T-cell (primary cell): Measurements from ENCODE around the gene MYBPHL. TPM values are rescaled to one million over a fixed set of nuclear protein-coding genes. Genes with fewer than 3 reads are reported as not detected.

Experiments used
- ATAC-seq, 4 experiments: fragments of 200-7000 bp in 3 of 4; fragments of 150-1000 bp in 1 of 4; cut with Tn5 transposase; replicated peaks in 1 of 4; 1 replicate in 3 of 4; 2 replicates in 1 of 4; pipeline ENCODE4 v1.10.0; 2021; ENCODE audit warnings: moderate library complexity in 3 of 4, mild to moderate bottlenecking in 2 of 4, moderate number of reproducible peaks in 1 of 4
- CTCF ChIA-PET, 2 donors: fragments of 300-600 bp; sonication (Branson Sonifier 250); formaldehyde crosslinking; loops; one replicate each; lab custom pipeline; 2022; ENCODE audit warnings: antibody characterized with exemption in 2 of 2; lab: Charles Lee
- POLR2A ChIA-PET, 2 donors: fragments of 300-600 bp; sonication (Branson Sonifier 250); formaldehyde crosslinking; loops; one replicate each; lab custom pipeline; 2022; ENCODE audit warnings: antibody characterized with exemption in 2 of 2; lab: Charles Lee
- DNase-seq, 35 experiments: peaks; one replicate each; pipeline versions ENCODE4 v3.0.0 to v3.0.0-alpha.2; 2013 to 2023
- H3K27ac ChIP-seq: one replicate; pipeline ENCODE4 v1.5.1; 2013; ENCODE audit warnings: low read length
- H3K27me3 ChIP-seq, 2 experiments: replicated peaks in 1 of 2; 1 replicate in 1 of 2; 2 replicates in 1 of 2; pipeline versions ENCODE4 v1.6.1 to v1.7.0; 2013; ENCODE audit warnings: low read length in 1 of 2, mixed read lengths in 1 of 2; ENCODE audit not compliant: control insufficient read depth in 2 of 2, insufficient read depth in 2 of 2; ENCODE audit errors: extremely low read depth in 1 of 2
- H3K36me3 ChIP-seq, 2 donors: 1 replicate in 1 of 2; 2 replicates in 1 of 2; pipeline versions ENCODE4 v1.6.1 to v1.7.0; 2013; ENCODE audit warnings: low read length in 1 of 2; ENCODE audit not compliant: control insufficient read depth in 2 of 2, insufficient read depth in 1 of 2; ENCODE audit errors: extremely low read depth in 1 of 2
- H3K4me1 ChIP-seq, 2 experiments: 1 replicate in 1 of 2; 2 replicates in 1 of 2; pipeline versions ENCODE4 v1.6.1 to v1.7.0; 2013; ENCODE audit warnings: low read length in 2 of 2, mixed read lengths in 1 of 2; ENCODE audit not compliant: insufficient read depth in 2 of 2, control insufficient read depth in 1 of 2; ENCODE audit errors: extremely low read depth in 1 of 2
- H3K4me3 ChIP-seq, 2 donors: 1 replicate in 1 of 2; 2 replicates in 1 of 2; pipeline versions ENCODE4 v1.5.1 to v1.7.0; 2013; ENCODE audit warnings: mild to moderate bottlenecking in 2 of 2, low read length in 1 of 2, moderate library complexity in 1 of 2; ENCODE audit not compliant: control insufficient read depth in 1 of 2; ENCODE audit errors: extremely low read depth in 1 of 2
- H3K9me3 ChIP-seq: 2 replicates; pipeline ENCODE4 v1.7.0; 2013
- H3K27ac Mint-ChIP-seq, 2 donors: one replicate each; pipeline ENCODE4 v1.8.0; 2020 to 2021; ENCODE audit warnings: mild to moderate bottlenecking in 2 of 2, mixed read lengths in 2 of 2
- H3K27me3 Mint-ChIP-seq, 2 donors: one replicate each; pipeline ENCODE4 v1.8.0; 2021 to 2022; ENCODE audit warnings: mixed read lengths in 2 of 2
- H3K36me3 Mint-ChIP-seq: one replicate; pipeline ENCODE4 v1.8.0; 2021; ENCODE audit warnings: mixed read lengths
- H3K4me1 Mint-ChIP-seq, 3 donors: one replicate each; pipeline ENCODE4 v1.8.0; 2020 to 2022; ENCODE audit warnings: mixed read lengths in 3 of 3, mild to moderate bottlenecking in 1 of 3
- H3K4me3 Mint-ChIP-seq, 3 donors: one replicate each; pipeline ENCODE4 v1.8.0; 2020 to 2022; ENCODE audit warnings: mild to moderate bottlenecking in 3 of 3, mixed read lengths in 3 of 3, moderate library complexity in 3 of 3
- H3K9me3 Mint-ChIP-seq, 3 donors: one replicate each; pipeline ENCODE4 v1.8.0; 2020 to 2022; ENCODE audit warnings: mixed read lengths in 3 of 3
- WGBS: methylation state at CpG from one replicate; pipeline ENCODE4 v1.1.5; 2013; ENCODE audit warnings: missing lambda C conversion rate; ENCODE audit not compliant: insufficient coverage; 5-methylcytosine and 5-hydroxymethylcytosine counted together
- total RNA-seq, 35 experiments: library from RNA in 6 of 35; stranded (reverse) in 6 of 35; fragments of 120-200 nt in 1 of 35; gene quantifications; one replicate each; pipeline versions ENCODE4 v1.2.1 to v1.2.4 and lab custom pipeline; 2013 to 2026

MYBPHL gene
- total RNA-seq, 5 donors from 2014 or later (not counting 1 experiment from before 2014, with no cell fraction given) = not detected

- 58% methylated on average over 4 of the region's 7 CpGs for WGBS
- ChIA-PET POLR2A (no interaction called here), CTCF (no interaction called here)
- H3K36me3 ChIP-seq = peaks cover 0 to 4% of the 10 kb centered on the region in 2 donors
- Mint-ChIP-seq H3K27me3 (no peaks in the 10 kb centered on the region), H3K36me3 (no peaks in the 10 kb centered on the region), H3K9me3 (no peaks in the 10 kb centered on the region), H3K27ac (no peak overlapping the region), H3K4me3 (no peak overlapping the region), H3K4me1 (peaks cover 3 to 18% (median 17%) of the 10 kb centered on the region in 3 donors)
- DNase-seq (no peak), ATAC-seq (no peak)
- H3K4me1 ChIP-seq = peaks cover 0 to 21% of the 10 kb centered on the region in 2 experiments
- no peak overlapping the region for H3K27ac ChIP-seq
- peaks cover 0 to 2% of the 10 kb centered on the region in 2 experiments for H3K27me3 ChIP-seq
- no peak overlapping the region for H3K4me3 ChIP-seq
- H3K9me3 ChIP-seq = no peaks in the 10 kb centered on the region
Observed at GRCh38 chr1:109256085-109256484, 50.7 kb downstream of the MYBPHL start.

GRCh38 chr1:109255678-109256077 is 51.1 kb downstream of the MYBPHL start:
- H3K27me3 ChIP-seq = peaks cover 0 to 6% of the 10 kb centered on the region in 2 experiments
- WGBS = no CpG with 5 or more reads among the region's 5 CpGs
- Mint-ChIP-seq H3K27me3 (no peaks in the 10 kb centered on the region), H3K4me1 (peaks cover 3 to 22% (median 18%) of the 10 kb centered on the region in 3 donors), H3K36me3 (no peaks in the 10 kb centered on the region), H3K9me3 (no peaks in the 10 kb centered on the region), H3K27ac (no peak overlapping the region), H3K4me3 (no peak overlapping the region)
- H3K9me3 ChIP-seq = no peaks in the 10 kb centered on the region
- H3K27ac ChIP-seq = no peak overlapping the region
- no peak for DNase-seq
- H3K4me3 ChIP-seq = no peak overlapping the region
- H3K4me1 ChIP-seq = peaks cover 0 to 25% of the 10 kb centered on the region in 2 experiments
- ATAC-seq = no peak
- ChIA-PET POLR2A (no interaction called here), CTCF (no interaction called here)
- peaks cover 0 to 4% of the 10 kb centered on the region in 2 donors for H3K36me3 ChIP-seq

DNA sequence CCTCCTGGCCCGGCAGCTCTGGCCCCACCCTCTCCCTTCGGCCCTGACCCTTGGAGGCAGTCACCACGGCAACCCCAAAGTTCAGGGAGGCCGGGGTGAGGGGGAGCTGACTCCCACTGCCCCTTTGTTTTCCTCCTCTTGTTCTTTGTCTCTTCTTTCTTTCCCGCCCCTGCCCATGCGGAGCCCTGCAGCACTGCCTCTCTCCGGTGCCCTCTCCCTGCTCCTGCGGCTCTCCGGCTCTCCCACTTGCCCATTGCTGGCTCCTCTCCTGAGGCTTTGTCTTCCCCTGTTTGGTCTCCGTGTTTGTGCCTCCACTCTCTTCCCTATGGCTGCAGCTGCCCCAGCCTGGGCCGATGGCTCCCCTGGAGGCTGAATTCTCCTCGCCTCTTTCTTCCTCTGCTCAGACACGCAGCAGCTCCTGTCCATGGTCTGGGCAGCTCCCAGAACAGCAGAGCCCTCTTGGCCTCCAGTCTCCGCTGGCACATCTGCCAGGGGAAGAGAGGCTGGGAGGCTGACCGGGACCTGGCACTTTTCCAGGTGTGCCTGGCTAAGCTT is 51.6 kb downstream of the MYBPHL start:
- ChIA-PET POLR2A (no interaction called here), CTCF (interaction anchor here in 1 of 2 donors (0.6 kb wide), 2 partner anchors 21 to 147 kb away, joined by 5 read pairs; no protein-coding TSS in a partner anchor)
- no peak overlapping the region for H3K27ac ChIP-seq
- H3K9me3 Mint-ChIP-seq = no peaks in the 10 kb centered on the region
- peaks cover 3 to 23% (median 19%) of the 10 kb centered on the region in 3 donors for H3K4me1 Mint-ChIP-seq
- no peak overlapping the region for H3K27ac Mint-ChIP-seq
- no peak for ATAC-seq
- H3K9me3 ChIP-seq = no peaks in the 10 kb centered on the region
- no peak overlapping the region for H3K4me3 Mint-ChIP-seq
- H3K4me3 ChIP-seq = no peak overlapping the region
- H3K36me3 Mint-ChIP-seq = no peaks in the 10 kb centered on the region
- peaks cover 0 to 30% of the 10 kb centered on the region in 2 experiments for H3K4me1 ChIP-seq
- DNase-seq = no peak
- 92% methylated on average over 6 of the region's 15 CpGs for WGBS
- no peaks in the 10 kb centered on the region for H3K27me3 Mint-ChIP-seq
- H3K27me3 ChIP-seq = peaks cover 0 to 11% of the 10 kb centered on the region in 2 experiments
- H3K36me3 ChIP-seq = peaks cover 0 to 4% of the 10 kb centered on the region in 2 donors

GRCh38 chr1:109254621-109255096 is 52.2 kb downstream of the MYBPHL start:
- Histone ChIP-seq H3K27ac (no peak overlapping the region), H3K4me3 (no peak overlapping the region), H3K36me3 (peaks cover 0 to 4% of the 10 kb centered on the region in 2 donors), H3K9me3 (no peaks in the 10 kb centered on the region), H3K4me1 (peaks cover 0 to 32% of the 10 kb centered on the region in 2 experiments), H3K27me3 (peaks cover 0 to 13% of the 10 kb centered on the region in 2 experiments)
- Mint-ChIP-seq H3K27me3 (no peaks in the 10 kb centered on the region), H3K27ac (no peak overlapping the region), H3K4me1 (peaks cover 3 to 23% (median 19%) of the 10 kb centered on the region in 3 donors), H3K4me3 (no peak overlapping the region), H3K9me3 (no peaks in the 10 kb centered on the region), H3K36me3 (no peaks in the 10 kb centered on the region)
- ATAC-seq (no peak), DNase-seq (no peak)
- ChIA-PET CTCF (interaction anchor here in 1 of 2 donors (0.6 kb wide), 2 partner anchors 22 to 147 kb away, joined by 5 read pairs; no protein-coding TSS in a partner anchor), POLR2A (no interaction called here)
- WGBS = 78% methylated on average over 3 of the region's 7 CpGs

- ChIA-PET CTCF (interaction anchor here (0.5 to 0.6 kb wide), 3 partner anchors 16 to 426 kb away, joined by 3 to 10 read pairs (median 3); no protein-coding TSS in a partner anchor), POLR2A (no interaction called here)
- Mint-ChIP-seq H3K4me3 (no peak overlapping the region), H3K4me1 (peaks cover 6 to 23% (median 22%) of the 10 kb centered on the region in 3 donors), H3K27ac (no peak overlapping the region), H3K27me3 (no peaks in the 10 kb centered on the region), H3K9me3 (no peaks in the 10 kb centered on the region), H3K36me3 (no peaks in the 10 kb centered on the region)
- ATAC-seq = no peak
- no peak for DNase-seq
- peaks cover 0 to 35% of the 10 kb centered on the region in 2 experiments for H3K4me1 ChIP-seq
- no peak overlapping the region for H3K27ac ChIP-seq
- H3K36me3 ChIP-seq = no peaks in the 10 kb centered on the region
- peaks cover 0 to 16% of the 10 kb centered on the region in 2 experiments for H3K27me3 ChIP-seq
- H3K9me3 ChIP-seq = no peaks in the 10 kb centered on the region
- WGBS = 69% methylated on average over 8 of the region's 9 CpGs
- no peak overlapping the region for H3K4me3 ChIP-seq
Observed at GRCh38 chr1:109253803-109254620, 52.8 kb downstream of the MYBPHL start.
